HepG2 (cell line): ENCODE data around the gene TM9SF4. TPM values are rescaled to one million over a fixed set of nuclear protein-coding genes. Genes with fewer than 3 reads are reported as not detected.
A peak's percentile ranks its signal among the peaks of the same experiment; 100 is the strongest.

Experiments used
- ATAC-seq: fragments of 200-7000 bp; cut with Tn5 transposase; 3 replicates; pipeline ENCODE4 v1.9.1; 2020; ENCODE audit warnings: mild to moderate bottlenecking, moderate library complexity
- BruUV-seq: library from RNA; stranded (reverse); fragments of 400-500 nt; replicated peaks from 2 replicates; lab custom pipeline; 2021; lab: Mats Ljungman, UMichigan
- CTCF ChIA-PET: fragments of 300-600 bp; formaldehyde crosslinking; extraction: SDS; loops from one replicate; lab custom pipeline; 2021; ENCODE audit warnings: low total read pairs, inconsistent platforms, low intra/inter-chr PET ratio; lab: Yijun Ruan, JAX
- POLR2A ChIA-PET: fragments of 350-600 bp; sonication (Branson Sonifier 250); formaldehyde crosslinking; loops from one replicate; lab custom pipeline; 2020; ENCODE audit warnings: antibody characterized with exemption, inconsistent platforms; lab: Yijun Ruan, JAX
- DNase-seq: peaks from one replicate; pipeline ENCODE4 v3.0.0-alpha.2; 2015; ENCODE audit warnings: low spot score
- FAIRE-seq: peaks from 3 replicates; lab custom pipeline; 2011; peaks lifted over from hg19 to GRCh38; lab: Jason Lieb, UNC
- H2AFZ ChIP-seq: one replicate; pipeline ENCODE4 v1.6.1; 2011; ENCODE audit warnings: low read length, inconsistent platforms
- H3K27ac ChIP-seq: fragments of 300-600 bp; 3 replicates; pipeline ENCODE4 v1.8.0; 2011; ENCODE audit warnings: mixed run types, mild to moderate bottlenecking, mixed read lengths, low read length, inconsistent platforms; ENCODE audit not compliant: insufficient read depth; ENCODE audit errors: extremely low read length
- H3K27me3 ChIP-seq, 2 experiments: fragments of 200-600 bp in 1 of 2; 2 replicates in 1 of 2; 3 replicates in 1 of 2; pipeline versions ENCODE4 v1.6.0 to v1.8.0; 2011; ENCODE audit warnings: low read length in 2 of 2, mild to moderate bottlenecking in 2 of 2, moderate library complexity in 2 of 2, inconsistent platforms in 1 of 2; ENCODE audit not compliant: insufficient read depth in 2 of 2, control insufficient read depth in 1 of 2
- H3K36me3 ChIP-seq, 2 experiments: fragments of 200-600 bp in 1 of 2; replicated peaks in 1 of 2; 2 replicates in 1 of 2; 3 replicates in 1 of 2; pipeline versions ENCODE4 v1.5.1 to v1.8.0; 2011; ENCODE audit warnings: low read length in 2 of 2, inconsistent platforms in 1 of 2; ENCODE audit not compliant: insufficient read depth in 2 of 2, control insufficient read depth in 1 of 2
- H3K4me1 ChIP-seq: 2 replicates; pipeline ENCODE4 v1.5.1; 2012; ENCODE audit warnings: low read length, inconsistent platforms; ENCODE audit not compliant: insufficient read depth
- H3K4me2 ChIP-seq: 2 replicates; pipeline ENCODE4 v1.6.0; 2011; ENCODE audit warnings: low read depth, low read length, inconsistent platforms
- H3K4me3 ChIP-seq, 3 experiments: fragments of 200-600 bp in 1 of 3; sonication (generic), shearing (Covaris generic) in 1 of 3; replicated peaks in 1 of 3; 2 replicates each; pipeline ENCODE4 v1.5.1; 2011 to 2016; ENCODE audit warnings: low read length in 3 of 3, inconsistent platforms in 2 of 3, low read depth in 2 of 3, mild to moderate bottlenecking in 2 of 3, control low read depth in 1 of 3, mixed read lengths in 1 of 3; ENCODE audit not compliant: insufficient read depth in 1 of 3
- H3K79me2 ChIP-seq: one replicate; pipeline ENCODE4 v1.6.1; 2011; ENCODE audit warnings: low read length, inconsistent platforms; ENCODE audit not compliant: insufficient read depth
- H3K9ac ChIP-seq: 2 replicates; pipeline ENCODE4 v1.6.0; 2011; ENCODE audit warnings: mild to moderate bottlenecking, low read depth, low read length, inconsistent platforms; ENCODE audit not compliant: insufficient read depth
- H3K9me3 ChIP-seq: 2 replicates; pipeline ENCODE4 v1.5.1; 2012; ENCODE audit warnings: mild to moderate bottlenecking, low read length
- H4K20me1 ChIP-seq: 2 replicates; pipeline ENCODE4 v1.6.0; 2011; ENCODE audit warnings: inconsistent platforms, mild to moderate bottlenecking, low read length, moderate library complexity; ENCODE audit not compliant: insufficient read depth
- GTF2F1 ChIP-seq: fragments of 150-350 bp; IDR thresholded peaks from 2 replicates; pipeline ENCODE4 v1.6.1; 2014; ENCODE audit warnings: low read length
- HCFC1 ChIP-seq: fragments of 150-350 bp; IDR thresholded peaks from 2 replicates; pipeline ENCODE4 v1.6.1; 2014; ENCODE audit warnings: low read depth, low read length
- HIVEP1 ChIP-seq: sonication (generic); formaldehyde crosslinking; IDR thresholded peaks from 2 replicates; pipeline ENCODE4 v1.4.0; 2020; ENCODE audit warnings: mild to moderate bottlenecking, missing genetic modification reagents
- HOXA5 ChIP-seq: sonication (generic); formaldehyde crosslinking; IDR thresholded peaks from 2 replicates; pipeline ENCODE4 v1.4.0; 2020; ENCODE audit warnings: missing genetic modification reagents
- KDM2A ChIP-seq: sonication (generic); formaldehyde crosslinking; IDR thresholded peaks from 2 replicates; pipeline ENCODE4 v1.4.0; 2020; ENCODE audit warnings: low read depth, missing genetic modification reagents, borderline replicate concordance
- MTA1 ChIP-seq: sonication (generic); formaldehyde crosslinking; IDR thresholded peaks from 2 replicates; pipeline ENCODE4 v1.4.0; 2020; ENCODE audit warnings: missing genetic modification reagents, mild to moderate bottlenecking, borderline replicate concordance
- NFKBIZ ChIP-seq: IDR thresholded peaks from 2 replicates; pipeline ENCODE4 v1.6.1; 2018; ENCODE audit warnings: missing genetic modification reagents, missing compliant biosample characterization
- ZNF549 ChIP-seq: sonication (generic); formaldehyde crosslinking; IDR thresholded peaks from 2 replicates; pipeline ENCODE4 v1.5.0; 2020; ENCODE audit warnings: missing genetic modification reagents
- ZNF629 ChIP-seq: sonication (generic); formaldehyde crosslinking; conservative IDR thresholded peaks from 2 replicates; pipeline ENCODE4 v1.5.0; 2020; ENCODE audit warnings: missing genetic modification reagents
- ZSCAN31 ChIP-seq: sonication (generic); formaldehyde crosslinking; IDR thresholded peaks from 2 replicates; pipeline ENCODE4 v1.5.0; 2020; ENCODE audit warnings: low read depth, mild to moderate bottlenecking, missing genetic modification reagents
- WGBS: methylation state at CpG from one replicate; pipeline ENCODE4 v1.1.6; 2017; ENCODE audit warnings: low lambda C conversion rate; 5-methylcytosine and 5-hydroxymethylcytosine counted together
- in situ Hi-C: cut with HindIII; loops from 2 replicates; pipeline ENCODE4 v1.10.0; 2017; ENCODE audit warnings: low pct_unique_long_range_greater_than_20kb; ENCODE audit not compliant: extremely low pct_ligation_motif_present
- intact Hi-C: fragments of 100-400 bp; cut with micrococcal nuclease; formaldehyde crosslinking; loops from one replicate; pipeline ENCODE4 v1.10.0; 2022; ENCODE audit not compliant: unreplicated experiment
- polyA plus RNA-seq, 8 experiments: library from polyadenylated mRNA; depleted of rRNA in 3 of 8; stranded (reverse) in 7 of 8; unstranded in 1 of 8; fragments of >200 nt; fragmentation: Illumina TruSeq in 4 of 8; extraction: Trizol in 4 of 8; gene quantifications; 2 replicates each; pipeline versions ENCODE4 v1.2.1 to v1.2.3, GENCODE V29; 2011 to 2016; ENCODE audit warnings: low read depth in 4 of 8, missing spikeins in 1 of 8, mixed read lengths in 1 of 8; ENCODE audit not compliant: insufficient read depth in 1 of 8
- total RNA-seq, 5 experiments: library from RNA; depleted of rRNA; stranded (reverse); fragments of >200 nt; fragmentation: Illumina TruSeq; extraction: Trizol; gene quantifications; 2 replicates each; pipeline ENCODE4 v1.2.3, GENCODE V29; 2016; ENCODE audit warnings: low read depth in 1 of 5

TM9SF4 gene
- total and polyA plus RNA-seq, 2 of the 13 experiments (the other 11 are each of a cell fraction or from before 2014, with no cell fraction given), result 53.5 to 171 TPM

DNA sequence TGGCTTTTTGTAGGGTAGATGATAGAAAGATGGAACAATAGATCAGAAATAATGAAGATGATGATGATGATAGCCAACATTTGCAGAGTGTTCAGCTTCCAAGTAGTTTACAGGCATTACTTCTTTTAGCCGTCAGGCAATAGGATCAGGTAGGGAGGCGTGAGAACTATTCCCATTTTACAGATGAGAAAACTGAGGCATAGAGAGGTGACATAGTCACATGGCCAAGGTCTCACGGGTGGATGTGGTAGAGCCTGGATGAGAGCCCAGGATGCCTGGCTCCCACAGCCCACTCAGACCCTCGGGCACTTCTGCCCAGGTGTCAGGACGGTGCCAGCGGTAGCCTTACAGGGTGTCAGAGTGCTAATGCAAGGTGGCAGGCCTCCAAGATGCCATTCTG lies 26.0 kb upstream of the TM9SF4 start:
- H3K79me2 ChIP-seq, result no peaks in the 10 kb centered on the region
- H2AFZ ChIP-seq, result no peak overlapping the region
- no peaks in the 10 kb centered on the region for H3K36me3 ChIP-seq
- H4K20me1 ChIP-seq, result no peaks in the 10 kb centered on the region
- H3K27me3 ChIP-seq, result peaks cover 13 to 50% of the 10 kb centered on the region in 2 experiments; a peak in 4 of 5 replicates
- no peak for TF ChIP-seq HOXA5 (CRISPR knock-in tag)
- peak; percentile 78 for TF ChIP-seq ZNF629 (CRISPR knock-in tag)
- no peak overlapping the region for H3K9ac ChIP-seq
- ATAC-seq (no peak), FAIRE-seq (no peak), DNase-seq (no peak)
- intact Hi-C loops, result no loop called here
- H3K4me3 ChIP-seq, result no peak overlapping the region
- WGBS, result 46% methylated on average over 6 of the region's 6 CpGs
- no peak overlapping the region for H3K27ac ChIP-seq
- ChIA-PET CTCF (no interaction called here), POLR2A (no interaction called here)
- H3K4me2 ChIP-seq, result no peak overlapping the region
- H3K9me3 ChIP-seq, result no peaks in the 10 kb centered on the region
- in situ Hi-C loops, result no loop called here
- BruUV-seq, result no TSS peak
- H3K4me1 ChIP-seq, result peaks cover 12% of the 10 kb centered on the region

DNA sequence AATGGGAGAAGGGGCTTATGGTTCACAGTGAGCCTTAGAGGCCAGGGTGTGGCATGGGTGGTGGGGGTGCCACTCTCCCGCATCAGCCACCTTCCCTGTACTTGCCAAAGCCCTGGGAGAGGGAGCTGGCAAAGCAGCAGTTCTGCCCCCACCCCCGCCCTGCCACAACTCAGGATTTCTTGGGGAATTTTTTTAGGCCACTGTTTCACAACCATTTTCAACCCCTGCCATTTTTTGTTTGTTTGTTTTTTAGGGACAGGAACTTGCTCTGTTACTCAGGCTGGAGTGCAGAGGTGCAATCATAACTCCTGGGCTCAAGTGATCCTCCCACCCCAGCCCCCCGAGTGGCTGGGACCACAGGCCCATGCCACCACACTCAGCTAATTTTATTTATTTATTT lies 22.4 kb upstream of the TM9SF4 start:
- ATAC-seq, result no peak
- WGBS, result 29% methylated on average over 3 of the region's 3 CpGs
- H2AFZ ChIP-seq, result no peak overlapping the region

More for the DNA sequence above, 22.4 kb upstream of the TM9SF4 start:
- H3K4me2 ChIP-seq, result no peak overlapping the region
- H4K20me1 ChIP-seq, result no peaks in the 10 kb centered on the region
- DNase-seq (no peak), FAIRE-seq (no peak)
- CTCF ChIA-PET, result no interaction called here
- no peak for TF ChIP-seq NFKBIZ
- no peak for TF ChIP-seq HCFC1
- TF ChIP-seq KDM2A (CRISPR knock-in tag), result no peak
- no peak for TF ChIP-seq GTF2F1
- TF ChIP-seq ZSCAN31, result no peak
- no peak for TF ChIP-seq ZNF549 (CRISPR knock-in tag)
- no peak for TF ChIP-seq MTA1 (CRISPR knock-in tag)
- TF ChIP-seq HIVEP1 (CRISPR knock-in tag), result no peak
- no peak overlapping the region for H3K27ac ChIP-seq
- H3K36me3 ChIP-seq, result no peaks in the 10 kb centered on the region
- in situ Hi-C loops (no loop called here), intact Hi-C loops (no loop called here)
- POLR2A ChIA-PET, result no interaction called here
- H3K4me3 ChIP-seq, result no peak overlapping the region
- peaks cover 13 to 44% of the 10 kb centered on the region in 2 experiments; a peak in 4 of 5 replicates for H3K27me3 ChIP-seq
- H3K4me1 ChIP-seq, result 0 out of 2 replicates have a peak, but pooled peaks cover 2% of the 10 kb centered on the region
- BruUV-seq, result no TSS peak
- no peak overlapping the region for H3K9ac ChIP-seq
- H3K9me3 ChIP-seq, result no peaks in the 10 kb centered on the region
- H3K79me2 ChIP-seq, result no peaks in the 10 kb centered on the region
